ENCODE data around the gene NHSL2. TPM values are rescaled to one million over a fixed set of nuclear protein-coding genes. Genes with fewer than 3 reads are reported as not detected.
"Not testable (repeated sequence)": the region's sequence is repeated elsewhere in the genome, so short reads cannot be mapped to it uniquely, and the experiment has no call there.

NHSL2 gene
- polyA plus RNA-seq, 1 donor, result 11.6 TPM

DNA sequence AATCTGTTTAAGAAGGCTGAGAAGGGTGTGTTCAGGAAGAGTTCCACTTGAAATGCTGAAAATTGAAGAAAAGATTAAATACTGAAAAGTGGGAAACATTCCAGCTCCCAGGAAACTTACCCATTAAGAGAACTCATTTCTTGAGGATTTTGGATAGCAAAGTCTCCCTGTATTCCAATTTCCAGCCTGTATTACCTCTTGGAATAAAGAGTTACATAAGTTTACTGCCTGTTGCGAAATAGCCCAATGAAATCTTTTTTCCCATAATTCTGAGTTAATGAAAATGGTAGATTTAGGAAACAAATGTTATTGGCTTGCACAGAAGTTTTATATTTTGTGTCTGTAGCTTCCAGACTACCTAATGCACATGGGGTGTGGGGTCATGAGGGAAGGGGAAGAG, 12.0 kb downstream of the NHSL2 start:
- DNase-seq, result no peak

DNA sequence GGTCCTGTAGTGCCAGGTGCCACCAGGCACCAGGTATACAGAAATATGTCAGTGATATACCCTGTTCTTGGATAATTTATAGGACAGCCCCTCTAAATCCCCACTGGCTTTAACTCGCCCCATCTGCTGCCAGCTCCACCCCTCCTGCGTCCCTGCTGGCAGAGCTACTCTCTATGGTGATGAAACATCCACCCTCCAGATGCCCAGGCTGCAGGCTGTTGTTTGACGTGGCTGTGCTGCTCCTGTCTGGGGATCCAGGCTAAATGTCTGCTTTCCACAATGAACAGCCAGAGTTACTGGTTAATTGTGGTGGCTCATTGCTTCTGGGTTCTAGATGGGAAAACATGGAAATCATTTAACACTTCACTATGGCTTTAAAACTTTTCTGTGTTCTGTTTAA, 12.9 kb downstream of the NHSL2 start:
- no peak for DNase-seq

DNA sequence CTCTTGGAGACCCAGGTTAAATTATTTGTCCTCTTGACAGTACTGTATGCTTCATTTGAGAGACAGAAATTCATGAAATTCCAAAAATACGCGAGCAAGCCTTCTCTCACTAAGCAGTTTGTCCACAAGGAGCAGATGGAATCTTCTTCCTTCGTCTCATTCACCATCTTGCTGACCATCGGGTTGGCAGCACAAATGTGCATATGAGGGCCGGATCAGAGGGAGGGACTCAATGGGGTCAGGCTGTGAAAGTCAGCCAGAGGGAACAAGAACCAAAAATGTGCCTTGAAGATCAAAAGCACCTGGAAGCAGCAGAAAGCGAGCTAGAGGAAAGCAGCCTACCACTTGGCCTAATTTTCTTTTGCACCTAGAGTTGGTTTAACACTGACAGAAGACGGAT, 16.4 kb downstream of the NHSL2 start:
- DNase-seq, result no peak

DNA sequence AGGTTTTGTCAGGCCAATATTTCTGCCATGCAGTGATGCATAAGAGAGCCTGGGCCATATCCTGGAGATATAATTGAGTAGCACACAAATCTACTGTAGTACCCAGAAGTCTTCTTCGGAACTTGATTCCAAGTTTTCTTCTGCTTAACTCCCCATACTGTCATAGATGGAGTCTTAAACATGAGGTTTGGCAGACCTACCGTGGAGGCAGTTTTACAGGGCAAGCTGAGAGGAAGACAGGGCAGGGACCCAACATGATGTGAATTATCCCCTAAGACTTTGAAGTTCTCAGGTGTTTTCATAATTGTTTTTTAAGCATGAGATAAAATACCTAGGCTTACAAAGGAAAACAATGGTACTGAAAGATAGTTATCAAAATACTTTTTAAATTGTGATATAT, 18.2 kb downstream of the NHSL2 start:
- no peak for DNase-seq

DNA sequence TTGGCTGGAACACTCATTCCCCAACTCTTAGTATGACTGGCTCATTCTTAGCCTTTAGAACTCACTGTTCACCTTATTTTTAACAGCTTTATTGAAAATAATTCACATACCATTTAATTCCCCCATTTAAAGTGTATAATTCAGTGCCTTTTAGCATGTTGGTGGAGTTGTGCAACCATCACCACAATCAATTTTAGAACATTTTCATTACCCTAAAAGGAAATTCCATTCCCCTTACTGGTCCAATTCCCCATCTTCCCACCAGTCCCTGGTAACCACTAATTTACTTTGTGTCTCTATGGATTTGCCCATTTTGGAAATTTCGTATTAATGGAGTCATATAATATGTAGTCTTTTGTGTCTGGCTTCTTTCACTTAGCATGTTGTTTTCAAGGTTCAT, 19.7 kb downstream of the NHSL2 start:
- DNase-seq, result no peak

DNA sequence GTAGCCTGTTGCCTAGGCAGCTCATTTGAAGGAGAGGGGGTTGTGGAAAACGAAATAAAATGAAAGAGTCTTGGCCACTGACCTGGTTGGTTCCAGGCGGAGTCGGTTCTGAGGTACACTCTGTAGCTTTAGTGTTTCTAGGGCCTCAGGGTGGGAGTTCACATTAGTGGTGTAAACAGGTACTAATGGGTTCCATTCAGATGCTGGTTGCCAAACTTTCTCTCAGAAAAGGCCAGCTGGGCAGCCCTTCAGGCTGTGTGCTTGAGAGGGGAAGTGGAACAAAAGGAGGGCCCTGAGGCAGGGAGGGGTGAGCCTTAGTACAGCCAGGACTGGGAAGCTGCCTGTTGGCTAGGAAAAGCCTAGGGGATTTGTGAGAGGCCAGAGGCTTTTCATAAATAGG, 24.8 kb downstream of the NHSL2 start:
- no peak for DNase-seq

DNA sequence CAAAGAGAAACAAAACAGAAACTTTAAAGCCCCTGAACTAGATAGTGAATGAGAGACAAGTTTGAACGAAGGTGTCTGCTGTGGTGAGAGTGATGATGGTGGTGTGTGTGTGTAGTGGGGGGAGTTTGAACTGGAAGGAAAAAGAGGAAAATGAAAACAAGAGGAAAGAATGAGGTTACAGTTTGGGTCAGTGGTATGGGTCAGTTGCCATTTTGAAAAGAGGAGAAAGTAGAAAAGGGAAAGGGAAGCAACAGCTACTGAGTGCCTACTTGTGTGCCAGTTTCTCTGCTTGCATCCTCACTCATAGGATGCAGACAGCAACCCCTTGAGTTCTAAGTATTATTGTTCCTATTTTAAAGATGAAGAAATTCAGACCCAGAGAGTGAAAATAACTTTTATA, 26.0 kb downstream of the NHSL2 start:
- no peak for DNase-seq

DNA sequence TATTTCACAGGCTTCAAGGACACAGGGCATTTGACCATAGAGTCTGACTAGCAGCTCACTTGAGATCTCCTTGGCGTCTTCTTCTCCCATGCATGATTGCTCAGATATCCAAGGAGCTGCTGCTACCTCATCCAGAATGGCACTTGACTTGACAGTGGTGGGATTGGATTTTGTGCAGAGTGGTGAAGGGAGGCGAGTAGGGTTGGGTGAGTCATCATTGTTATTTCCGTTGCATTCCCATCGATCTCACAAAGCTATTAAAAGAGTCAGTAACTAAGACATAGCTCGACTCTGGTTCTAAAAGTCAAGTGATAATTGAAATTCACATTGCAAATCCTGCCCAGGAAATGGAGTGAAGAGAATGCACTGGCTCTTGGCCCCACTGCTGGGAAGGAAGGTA, 27.7 kb downstream of the NHSL2 start:
- no peak for DNase-seq

DNA sequence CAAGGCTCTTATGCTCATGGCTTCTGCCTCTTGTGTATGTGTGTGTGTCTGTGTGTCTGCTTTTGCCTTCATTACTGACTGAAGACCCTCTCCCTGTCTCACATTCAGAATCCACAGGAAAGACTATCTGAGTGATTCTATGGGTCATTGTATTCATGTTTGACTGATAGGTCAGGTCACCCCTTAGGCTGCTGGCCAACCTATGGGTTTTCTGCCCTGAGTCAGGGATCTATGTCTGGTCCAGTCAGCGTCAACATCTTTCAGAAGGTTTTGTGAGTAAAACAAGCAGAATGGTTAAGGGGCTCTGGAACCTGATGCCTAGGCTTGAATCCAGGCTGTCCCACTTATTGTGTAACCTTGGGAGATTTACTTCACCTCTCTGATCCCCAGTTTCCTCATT, 30.5 kb downstream of the NHSL2 start:
- DNase-seq, result no peak

DNA sequence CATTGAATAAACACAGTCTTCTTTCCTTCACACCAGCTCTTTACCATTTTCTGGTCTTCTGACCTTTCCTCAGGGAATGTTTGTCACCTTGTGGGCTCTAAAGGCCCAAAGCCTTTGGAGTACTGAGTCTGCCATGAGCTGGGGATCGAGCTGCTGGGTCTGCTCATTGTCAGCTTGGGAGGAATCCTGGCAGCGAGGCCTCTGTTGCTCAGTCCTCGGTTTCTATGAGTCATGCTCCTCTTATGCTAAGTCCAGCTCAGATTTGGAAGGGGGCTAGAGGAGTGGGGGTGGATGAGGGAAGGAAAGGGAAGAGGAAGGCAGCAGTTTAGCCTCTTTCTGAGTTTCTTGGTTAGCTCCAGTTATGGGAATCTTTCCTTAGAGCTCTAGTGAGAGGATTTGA, 31.1 kb downstream of the NHSL2 start:
- no peak for DNase-seq

DNA sequence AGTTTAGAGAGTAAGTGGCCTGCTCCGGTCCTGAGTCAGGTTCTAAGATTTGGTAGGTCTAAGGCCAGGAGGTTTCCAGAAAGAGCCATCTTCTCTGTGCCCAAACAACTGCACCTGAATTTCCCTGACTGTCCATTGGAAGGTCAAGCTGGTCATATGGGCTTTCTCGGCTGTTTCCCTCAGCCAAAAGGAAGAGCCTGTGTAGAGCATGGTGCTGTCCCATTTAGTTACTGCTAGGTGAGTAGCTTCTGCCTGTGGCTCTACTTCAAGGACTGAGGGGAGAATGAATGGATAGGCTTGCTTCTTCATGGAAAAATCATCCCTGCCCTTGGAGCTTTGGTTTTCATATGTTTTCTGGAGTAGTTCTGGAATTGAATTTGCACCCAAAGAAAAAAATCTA, 33.7 kb downstream of the NHSL2 start:
- no peak for DNase-seq

DNA sequence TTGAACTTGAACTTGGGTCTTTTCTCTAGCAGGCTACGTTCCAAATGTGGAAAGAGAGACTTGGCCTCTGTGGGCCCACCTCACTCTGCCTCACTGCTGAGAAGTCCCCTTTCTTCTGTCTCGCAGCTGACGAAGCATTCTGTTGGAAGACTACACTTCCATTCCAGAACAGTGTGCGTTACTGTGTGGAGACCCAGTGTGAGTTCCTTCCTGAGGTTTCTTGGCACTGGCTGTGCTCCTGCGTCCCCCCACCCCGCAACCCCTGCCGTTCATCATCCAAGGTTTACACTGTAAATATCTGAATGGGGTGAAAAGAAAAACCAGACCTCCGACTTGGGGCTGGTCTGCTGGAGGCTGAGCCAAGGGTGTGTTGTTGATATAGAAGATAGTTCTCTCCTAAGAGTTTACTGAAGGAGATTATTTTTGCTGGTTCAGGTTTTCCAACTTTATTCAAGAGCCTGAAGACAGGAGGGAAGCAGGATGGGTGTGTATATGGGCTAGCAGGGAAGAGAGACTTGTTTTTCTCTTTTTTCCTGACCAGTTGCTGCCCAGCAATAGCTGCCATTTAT, 34.7 kb downstream of the NHSL2 start:
- DNase-seq, result no peak

DNA sequence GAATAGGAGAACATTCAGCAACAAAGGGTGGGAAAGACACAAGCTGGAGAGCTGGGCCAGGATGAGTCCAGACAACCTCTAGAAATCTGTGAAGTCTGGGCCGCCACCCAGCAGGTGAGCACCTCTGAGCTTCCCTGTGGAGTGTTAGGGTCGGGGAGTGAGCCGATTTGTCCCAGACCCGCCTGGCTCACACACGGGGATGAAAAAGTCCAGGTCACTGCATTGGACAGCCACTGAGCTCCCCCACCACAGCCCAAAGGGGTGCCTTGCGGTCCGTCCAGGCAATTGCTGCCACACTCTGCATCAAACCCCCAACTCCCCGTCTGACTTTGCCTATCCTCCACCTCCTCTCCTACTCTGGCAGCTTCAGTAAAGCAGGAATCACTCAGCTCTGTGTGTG, 38.7 kb downstream of the NHSL2 start:
- DNase-seq, result no peak

DNA sequence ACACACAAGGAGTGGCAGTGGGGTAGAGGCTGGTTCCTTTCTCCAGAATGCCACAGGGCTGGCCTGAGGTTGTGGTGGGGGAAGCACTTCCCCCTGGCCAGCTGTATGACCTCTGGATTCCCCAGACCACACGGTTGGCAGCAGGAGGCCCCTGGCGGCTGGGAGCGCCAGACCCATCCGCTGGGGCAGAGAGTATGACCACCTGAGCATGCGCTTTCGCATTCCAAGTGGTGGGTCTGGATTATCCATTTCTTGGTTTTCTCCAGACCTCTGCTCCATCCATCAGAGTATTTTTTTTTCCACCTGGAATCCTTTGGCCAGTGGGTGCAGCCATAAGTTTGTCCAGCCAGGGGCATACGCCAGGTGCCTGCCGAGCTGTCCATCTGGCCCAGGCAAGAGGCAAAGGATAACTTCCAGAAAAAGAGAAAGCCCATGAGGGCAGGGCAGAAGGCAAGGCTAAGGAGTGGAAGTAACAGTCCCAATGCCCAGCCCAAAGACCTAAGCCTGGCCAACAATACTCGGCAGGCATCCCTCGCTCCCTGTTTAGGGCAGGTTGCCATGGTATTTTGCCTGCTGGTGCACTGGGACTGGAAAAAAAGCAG, 39.3 kb downstream of the NHSL2 start:
- no peak for DNase-seq

DNA sequence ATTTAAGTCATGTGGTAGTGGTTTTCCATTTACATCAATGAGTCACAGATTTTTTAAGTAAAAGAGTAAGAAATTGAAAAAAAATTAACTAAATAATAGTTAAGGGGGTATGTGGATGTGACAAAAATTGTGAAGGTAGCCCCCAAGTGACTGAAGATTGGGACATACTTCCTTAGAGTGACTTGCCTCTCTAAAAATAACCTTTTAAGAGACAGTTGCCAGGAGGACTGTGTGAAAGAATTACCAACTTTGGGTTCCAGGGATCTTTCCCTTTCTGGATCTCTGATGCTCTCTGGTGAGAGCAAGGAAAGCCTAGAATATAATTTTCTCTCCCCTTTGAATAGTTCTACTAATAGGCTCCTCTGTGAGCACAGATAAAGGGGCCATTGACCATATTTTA, 42.7 kb downstream of the NHSL2 start:
- DNase-seq, result no peak

DNA sequence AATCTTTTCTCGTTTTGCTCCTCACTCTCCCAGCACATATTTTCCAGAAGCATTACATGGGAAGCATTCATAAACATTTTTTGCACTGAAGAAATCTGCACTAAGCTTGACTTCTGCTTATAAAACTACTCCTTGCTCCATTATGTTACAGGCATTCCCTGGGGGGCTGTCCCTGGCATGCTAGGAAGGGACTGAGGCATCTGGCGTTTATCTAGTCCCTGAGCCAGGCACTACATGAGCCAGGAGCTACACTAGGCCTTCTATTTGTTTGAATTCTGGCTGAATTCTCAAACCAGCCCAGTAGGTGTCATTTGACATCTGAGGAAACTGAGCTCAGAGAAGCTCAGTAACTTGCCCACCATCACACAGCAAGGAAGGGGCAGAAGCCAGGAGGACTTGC, 43.3 kb downstream of the NHSL2 start:
- no peak for DNase-seq

DNA sequence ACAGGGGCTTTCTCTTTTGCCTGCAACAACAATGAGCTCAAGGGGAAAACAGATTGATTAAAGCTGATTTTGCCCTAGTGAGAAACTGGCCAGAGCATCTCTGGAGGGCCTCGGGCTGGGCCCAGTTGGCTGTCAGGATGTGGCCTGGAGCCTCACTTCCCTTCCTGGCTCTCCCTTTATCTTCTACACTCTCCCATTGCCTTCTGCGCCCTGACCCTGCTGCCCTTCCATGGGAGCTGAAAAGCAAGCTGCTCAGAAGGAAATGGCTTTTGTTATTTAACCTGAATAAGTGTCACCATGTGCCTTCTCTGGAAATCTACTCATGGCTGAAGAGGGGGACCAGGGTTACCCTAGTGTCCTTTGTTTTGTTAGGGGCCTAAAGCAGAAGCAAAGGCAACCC, 43.8 kb downstream of the NHSL2 start:
- DNase-seq, result no peak

DNA sequence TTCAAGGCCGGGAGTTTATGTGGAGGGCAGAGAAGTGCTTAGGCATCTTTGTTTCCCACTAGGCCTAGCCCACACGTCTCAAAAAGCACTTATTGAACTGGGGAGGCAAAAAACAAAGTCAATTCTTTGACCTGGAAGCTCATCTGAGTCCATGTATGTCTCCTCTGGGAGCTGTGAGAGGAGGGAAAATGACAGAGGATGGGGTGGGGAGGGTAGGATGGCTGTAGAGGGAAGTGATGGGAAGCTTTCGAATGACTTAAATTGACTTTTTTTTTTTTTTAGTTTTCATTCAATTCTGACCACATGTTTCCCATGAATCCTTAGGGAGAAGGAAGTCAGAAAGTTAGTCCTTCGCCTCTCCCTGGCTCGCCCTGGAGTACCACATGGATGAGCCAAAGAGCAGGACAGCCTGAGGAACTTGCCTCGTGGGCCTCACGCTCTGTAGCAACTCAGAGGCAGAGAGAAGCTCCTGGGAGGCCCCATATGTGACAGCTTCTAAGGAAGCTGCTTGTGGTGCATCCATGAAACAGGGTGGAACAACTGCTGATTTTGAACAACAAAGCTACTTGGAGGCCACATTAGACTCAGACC, 45.0 kb downstream of the NHSL2 start:
- DNase-seq, result no peak

DNA sequence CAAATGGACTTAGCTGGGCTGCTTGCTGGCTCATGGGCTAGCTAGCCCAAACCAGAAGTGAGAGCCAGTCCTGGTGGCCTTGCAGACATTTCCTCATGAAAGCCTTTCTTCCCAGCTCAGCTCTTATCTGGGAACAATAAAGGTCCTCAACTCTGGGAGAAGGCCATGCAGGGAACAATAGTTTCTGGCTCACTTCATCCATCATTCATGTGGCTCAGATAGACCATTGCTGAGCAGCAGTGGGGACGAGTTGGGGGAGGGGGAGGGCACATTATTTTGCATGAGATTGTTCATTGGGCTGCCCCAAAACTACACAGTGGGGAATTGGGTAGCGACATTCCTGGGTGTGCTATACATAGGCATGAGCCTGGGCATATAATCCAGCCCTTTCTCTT, 47.6 kb downstream of the NHSL2 start:
- DNase-seq, result no peak

DNA sequence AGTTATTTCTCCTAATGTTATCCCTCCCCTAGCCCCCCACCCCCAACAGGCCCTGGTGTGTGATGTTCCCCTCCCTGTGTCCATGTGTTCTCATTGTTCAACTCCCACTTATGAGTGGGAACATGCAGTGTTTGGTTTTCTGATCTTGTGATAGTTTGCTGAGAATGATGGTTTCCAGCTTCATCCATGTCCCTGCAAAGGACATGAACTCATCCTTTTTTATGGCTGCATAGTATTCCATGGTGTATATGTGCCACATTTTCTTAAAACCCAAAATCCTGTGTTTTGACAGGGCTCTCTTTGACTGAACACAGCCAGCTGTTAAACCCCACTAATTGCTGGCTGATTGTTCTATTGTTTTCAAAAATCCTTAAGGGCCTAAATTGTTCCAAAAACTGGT, 53.5 kb downstream of the NHSL2 start:
- not testable (repeated sequence) for DNase-seq

DNA sequence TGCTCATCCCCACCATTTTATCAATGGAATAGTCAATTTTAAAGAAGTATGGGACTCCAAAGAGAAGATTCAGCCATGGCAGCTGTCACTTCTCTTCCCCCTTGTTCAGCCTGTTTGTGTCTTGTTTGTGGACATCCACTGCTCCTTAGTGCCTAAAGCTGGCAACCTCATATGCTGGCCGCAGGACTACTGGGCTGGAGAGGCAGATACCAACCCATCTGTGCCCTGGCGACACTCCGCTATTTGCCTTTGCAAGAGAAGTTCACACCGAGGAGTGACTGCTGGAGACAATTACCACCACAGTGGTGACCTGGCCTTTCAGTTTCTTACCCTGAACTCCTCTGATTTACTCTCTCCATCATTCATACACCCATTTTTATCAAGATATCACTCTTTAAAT, 64.3 kb downstream of the NHSL2 start:
- DNase-seq, result no peak

DNA sequence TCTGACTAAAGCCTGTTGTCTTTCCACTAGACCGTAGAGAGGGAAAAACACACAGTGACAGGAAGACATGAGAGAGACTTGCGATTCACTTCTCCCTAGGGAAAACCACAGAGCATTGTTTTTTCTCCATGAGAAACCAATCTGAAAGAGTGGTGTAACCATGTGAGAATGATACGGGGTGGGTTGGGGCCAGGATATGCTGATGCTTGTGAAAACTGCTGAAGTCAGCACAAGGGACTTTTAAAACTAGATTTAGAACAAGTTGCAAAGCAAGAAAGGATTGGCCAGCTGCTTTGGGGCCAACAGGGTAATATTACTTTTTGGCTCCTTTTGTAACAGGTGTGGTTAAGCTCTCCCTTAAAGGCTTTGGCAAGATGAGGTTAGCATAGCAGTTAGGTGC, 66.1 kb downstream of the NHSL2 start:
- DNase-seq, result no peak

DNA sequence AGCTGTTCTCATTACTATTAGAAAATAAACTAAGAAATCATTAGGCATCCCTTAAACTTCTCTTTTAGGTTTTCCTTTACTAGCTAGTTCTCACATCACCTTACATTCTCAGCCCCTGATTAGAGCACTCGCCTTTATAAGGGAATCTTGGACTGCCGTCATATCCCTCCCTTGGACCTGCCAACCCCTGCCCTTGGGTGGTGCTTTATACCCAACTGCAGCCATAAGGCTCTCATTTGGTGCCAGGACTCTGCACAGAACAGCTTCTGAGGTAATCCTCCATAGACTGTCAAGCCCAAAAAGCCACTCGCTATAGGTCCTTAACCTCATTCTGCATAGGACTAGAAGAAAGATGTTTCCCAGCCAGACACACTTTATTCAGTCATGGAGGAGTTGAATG, 67.5 kb downstream of the NHSL2 start:
- DNase-seq, result no peak

DNA sequence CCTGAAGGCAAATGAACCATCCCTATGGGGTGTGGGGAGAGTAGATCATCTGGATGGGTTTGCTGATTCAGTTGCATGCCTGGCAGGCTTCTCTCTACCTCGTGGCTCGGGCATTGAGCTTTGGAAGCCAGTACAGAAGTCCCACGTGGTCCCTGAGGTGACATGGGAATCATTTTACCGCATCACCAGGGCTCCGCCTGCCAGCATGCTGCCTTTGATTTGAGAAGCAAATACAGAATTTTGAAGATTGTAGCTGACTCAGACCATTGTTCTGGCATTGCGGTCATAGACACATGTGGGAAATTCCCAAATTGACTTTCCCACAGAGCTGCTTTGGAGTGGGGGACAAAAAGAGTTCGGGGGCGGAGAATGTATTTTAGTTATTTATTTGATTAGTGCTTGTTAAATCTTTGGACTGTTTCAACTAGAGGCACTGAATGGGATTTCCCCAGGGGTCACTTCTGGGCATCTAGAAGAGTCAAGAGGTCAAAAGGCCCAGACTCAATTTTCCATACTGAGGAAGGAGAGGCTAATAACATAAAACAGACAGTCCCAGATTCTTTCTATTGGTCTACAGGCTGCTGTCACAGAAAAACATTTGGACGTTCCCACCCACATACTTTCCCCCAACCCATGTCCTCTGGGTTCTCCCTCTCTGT, 79.3 kb downstream of the NHSL2 start:
- DNase-seq, result no peak

Data from left kidney (tissue), 2 donors.